AG10803 (cell line): ENCODE measurements around the gene NOS1AP.

ENCODE experiments used
- DNase-seq: peaks from one replicate; pipeline ENCODE4 v3.0.0; 2010; ENCODE audit warnings: low read depth
- H3K4me3 ChIP-seq: 2 replicates; pipeline ENCODE4 v1.5.1; 2011; ENCODE audit warnings: mild to moderate bottlenecking, low read length, control low read depth
- CTCF ChIP-seq: conservative IDR thresholded peaks from 2 replicates; pipeline ENCODE4 v1.5.1; 2011; ENCODE audit warnings: mild to moderate bottlenecking, low read length, control low read depth, inconsistent platforms

Gene NOS1AP

GRCh38 chr1:162284206-162284955 is 214.9 kb downstream of the NOS1AP start:
- no peak for TF ChIP-seq CTCF
- no peak for DNase-seq
- no peak overlapping the region for H3K4me3 ChIP-seq

GRCh38 chr1:162285149-162285561 is 215.7 kb downstream of the NOS1AP start:
- H3K4me3 ChIP-seq = no peak overlapping the region
- no peak for TF ChIP-seq CTCF
- no peak for DNase-seq

GRCh38 chr1:162291000-162291399 is 221.5 kb downstream of the NOS1AP start:
- DNase-seq = no peak
- H3K4me3 ChIP-seq = no peak overlapping the region
- TF ChIP-seq CTCF = no peak

- no peak for TF ChIP-seq CTCF
- no peak for DNase-seq
- no peak overlapping the region for H3K4me3 ChIP-seq
These were observed 222.9 kb downstream of the NOS1AP start for GRCh38 chr1:162292422-162292849.

- no peak overlapping the region for H3K4me3 ChIP-seq
- no peak for DNase-seq
- TF ChIP-seq CTCF = no peak
These were observed 223.7 kb downstream of the NOS1AP start for GRCh38 chr1:162293073-162293692.

GRCh38 chr1:162294015-162294414 is 224.5 kb downstream of the NOS1AP start:
- no peak for TF ChIP-seq CTCF
- no peak for DNase-seq
- H3K4me3 ChIP-seq = no peak overlapping the region

GRCh38 chr1:162297208-162297607 is 227.7 kb downstream of the NOS1AP start:
- DNase-seq = no peak
- H3K4me3 ChIP-seq = no peak overlapping the region
- TF ChIP-seq CTCF = no peak
